LNCaP clone FGC (cell line): ENCODE results near the gene FAM120A.

ENCODE experiments used
- DNase-seq: peaks from one replicate; pipeline ENCODE4 v3.0.0-alpha.2; 2011; ENCODE audit warnings: low read depth
- H3K4me3 ChIP-seq: 2 replicates; pipeline ENCODE4 v1.5.1; 2011; ENCODE audit warnings: mild to moderate bottlenecking, low read depth, low read length, control low read depth
- TF ChIP-seq, protein P1 (sequence below): IDR thresholded peaks from 2 replicates; pipeline ENCODE4 v1.5.1; 2012; ENCODE audit warnings: mild to moderate bottlenecking; ENCODE audit not compliant: control insufficient read depth, insufficient read depth; ENCODE audit errors: extremely low read depth

Gene FAM120A

DNA sequence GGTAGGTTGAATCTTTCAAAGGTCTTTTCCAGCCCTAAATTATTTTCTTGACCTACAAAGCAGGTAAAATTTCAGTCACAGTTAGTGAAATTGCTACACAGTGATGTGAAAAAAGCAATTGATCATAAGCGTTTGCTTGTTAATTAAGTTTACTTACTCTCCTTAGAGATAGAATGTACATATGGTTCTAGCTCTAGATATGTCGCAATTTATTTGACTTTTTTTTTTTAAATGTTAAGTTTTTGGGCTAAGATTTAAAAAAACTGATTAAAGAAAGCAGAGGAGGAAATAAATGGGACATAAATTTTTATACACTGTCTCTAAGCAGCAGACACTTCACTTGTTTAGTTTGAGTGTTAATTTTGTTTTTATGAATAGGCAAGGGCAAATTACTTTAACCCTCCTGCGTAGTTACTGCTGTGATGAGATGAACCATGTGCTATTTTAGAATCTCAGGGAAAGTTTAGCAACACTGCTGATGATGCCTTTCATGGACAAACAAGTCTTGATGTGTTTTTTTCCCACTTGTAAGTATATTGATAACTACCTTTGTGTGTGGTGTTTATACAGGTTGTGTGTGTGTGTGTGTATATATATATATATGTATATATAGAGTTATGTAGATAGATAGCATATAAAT, 40.2 kb downstream of the FAM120A start:
- DNase-seq, result no peak
- TF ChIP-seq, protein P1, sequence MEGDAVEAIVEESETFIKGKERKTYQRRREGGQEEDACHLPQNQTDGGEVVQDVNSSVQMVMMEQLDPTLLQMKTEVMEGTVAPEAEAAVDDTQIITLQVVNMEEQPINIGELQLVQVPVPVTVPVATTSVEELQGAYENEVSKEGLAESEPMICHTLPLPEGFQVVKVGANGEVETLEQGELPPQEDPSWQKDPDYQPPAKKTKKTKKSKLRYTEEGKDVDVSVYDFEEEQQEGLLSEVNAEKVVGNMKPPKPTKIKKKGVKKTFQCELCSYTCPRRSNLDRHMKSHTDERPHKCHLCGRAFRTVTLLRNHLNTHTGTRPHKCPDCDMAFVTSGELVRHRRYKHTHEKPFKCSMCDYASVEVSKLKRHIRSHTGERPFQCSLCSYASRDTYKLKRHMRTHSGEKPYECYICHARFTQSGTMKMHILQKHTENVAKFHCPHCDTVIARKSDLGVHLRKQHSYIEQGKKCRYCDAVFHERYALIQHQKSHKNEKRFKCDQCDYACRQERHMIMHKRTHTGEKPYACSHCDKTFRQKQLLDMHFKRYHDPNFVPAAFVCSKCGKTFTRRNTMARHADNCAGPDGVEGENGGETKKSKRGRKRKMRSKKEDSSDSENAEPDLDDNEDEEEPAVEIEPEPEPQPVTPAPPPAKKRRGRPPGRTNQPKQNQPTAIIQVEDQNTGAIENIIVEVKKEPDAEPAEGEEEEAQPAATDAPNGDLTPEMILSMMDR, result no peak
- H3K4me3 ChIP-seq, result no peak overlapping the region

DNA sequence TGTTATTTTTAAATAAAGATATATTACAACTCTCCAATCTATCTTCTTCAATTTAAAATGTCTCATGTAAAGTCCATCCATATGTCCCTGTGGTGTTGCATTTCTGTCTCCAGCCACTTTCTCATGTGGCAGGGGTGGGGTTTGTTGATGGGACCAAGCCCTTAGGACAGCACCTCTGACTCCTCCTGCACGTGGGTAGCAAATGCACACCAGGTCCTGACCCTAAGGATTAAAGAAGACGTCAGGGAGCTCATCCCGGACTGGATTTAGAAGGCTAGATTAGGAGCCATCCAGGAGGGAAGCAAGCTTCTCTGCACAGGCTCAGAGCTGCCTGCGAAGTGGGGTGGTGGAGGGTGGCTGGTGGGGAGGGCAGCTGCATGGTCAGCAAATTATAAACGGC, 40.8 kb downstream of the FAM120A start:
- TF ChIP-seq, protein P1, result no peak
- DNase-seq, result no peak
- H3K4me3 ChIP-seq, result no peak overlapping the region

DNA sequence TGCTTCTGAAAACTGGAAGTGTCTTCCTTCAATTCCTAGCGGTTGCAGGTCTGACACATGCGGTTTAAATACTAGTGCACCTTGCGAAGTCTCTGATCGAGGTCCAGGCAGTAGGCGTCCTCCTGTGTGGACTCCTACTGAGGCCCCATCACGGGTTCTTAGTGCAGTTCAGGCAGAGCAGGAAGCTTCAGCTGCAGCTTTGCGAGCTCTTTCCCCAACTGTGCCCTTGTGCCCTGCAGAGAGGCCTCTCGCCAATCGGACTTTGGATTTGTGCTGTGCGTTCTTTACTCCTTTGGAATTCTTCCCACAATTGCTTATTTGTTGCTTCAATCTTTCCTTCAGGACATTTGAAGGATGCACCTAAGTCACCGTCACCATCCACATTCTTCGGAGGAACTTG, 42.5 kb downstream of the FAM120A start:
- TF ChIP-seq, protein P1, result no peak
- DNase-seq, result no peak
- no peak overlapping the region for H3K4me3 ChIP-seq

DNA sequence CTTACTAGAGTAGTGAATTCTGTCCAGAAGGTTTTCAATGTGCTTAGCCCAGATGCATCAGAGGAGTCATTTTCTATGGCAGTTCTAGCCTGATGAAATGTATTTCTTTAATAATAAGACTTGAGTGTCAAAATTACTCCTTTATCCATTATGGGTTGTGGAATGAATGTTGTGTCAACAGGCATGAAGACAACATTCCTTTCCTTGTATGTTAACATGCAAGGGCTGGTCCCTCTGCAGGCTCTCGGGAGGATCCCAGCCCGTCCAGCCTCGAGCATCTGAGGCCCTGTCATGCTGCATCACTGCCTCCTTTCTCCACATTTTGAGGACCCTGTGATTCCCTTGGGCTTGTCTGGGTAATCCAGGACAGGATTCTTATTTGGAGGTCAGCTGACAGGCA, 44.8 kb downstream of the FAM120A start:
- H3K4me3 ChIP-seq, result no peak overlapping the region
- TF ChIP-seq, protein P1, result no peak
- no peak for DNase-seq

DNA sequence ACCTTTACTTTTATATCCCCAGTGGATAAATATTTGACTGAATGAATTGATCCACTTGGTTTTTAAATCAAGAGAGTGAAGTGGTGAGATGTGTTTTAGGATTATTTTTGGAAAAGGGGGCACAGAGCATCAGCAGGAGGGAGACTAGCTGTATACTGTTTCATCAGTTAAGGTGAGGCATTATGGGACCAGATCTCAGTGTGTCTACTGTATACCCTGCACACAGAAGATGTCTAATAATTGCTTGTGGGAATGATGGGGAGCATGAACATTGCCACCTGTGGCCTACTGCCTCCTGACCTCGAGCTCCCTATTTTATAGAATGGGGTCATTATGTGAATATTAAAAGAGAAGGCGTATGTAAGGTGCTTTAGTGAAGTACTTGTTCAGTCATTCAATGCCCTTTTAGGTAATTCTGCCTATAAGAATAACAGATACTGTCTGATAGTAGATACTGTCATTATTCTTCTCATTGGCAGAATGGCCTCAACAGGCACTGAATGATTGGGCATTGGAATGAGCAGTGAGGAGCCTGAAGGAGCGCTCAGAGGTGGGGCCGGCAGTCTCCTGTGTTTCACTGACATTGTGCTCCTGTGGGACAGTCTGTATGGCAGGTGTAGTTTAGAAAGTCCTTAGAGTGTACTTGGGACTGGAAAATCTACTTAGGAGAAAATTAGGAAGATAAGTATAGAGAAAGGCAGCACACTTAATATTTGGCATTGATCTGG, 49.2 kb downstream of the FAM120A start:
- TF ChIP-seq, protein P1, result no peak
- no peak overlapping the region for H3K4me3 ChIP-seq

GRCh38 chr9:93501406-93501805, 49.9 kb downstream of the FAM120A start:
- DNase-seq, result no peak
- peak overlapping the region; percentile 3; the same call in 1 of the 2 replicates for H3K4me3 ChIP-seq
- TF ChIP-seq, protein P1, result no peak

More for the DNA sequence above, 49.2 kb downstream of the FAM120A start:
- no peak for DNase-seq
